ENCODE measurements around the gene OR8D1.

- TF ChIP-seq, protein P1, sequence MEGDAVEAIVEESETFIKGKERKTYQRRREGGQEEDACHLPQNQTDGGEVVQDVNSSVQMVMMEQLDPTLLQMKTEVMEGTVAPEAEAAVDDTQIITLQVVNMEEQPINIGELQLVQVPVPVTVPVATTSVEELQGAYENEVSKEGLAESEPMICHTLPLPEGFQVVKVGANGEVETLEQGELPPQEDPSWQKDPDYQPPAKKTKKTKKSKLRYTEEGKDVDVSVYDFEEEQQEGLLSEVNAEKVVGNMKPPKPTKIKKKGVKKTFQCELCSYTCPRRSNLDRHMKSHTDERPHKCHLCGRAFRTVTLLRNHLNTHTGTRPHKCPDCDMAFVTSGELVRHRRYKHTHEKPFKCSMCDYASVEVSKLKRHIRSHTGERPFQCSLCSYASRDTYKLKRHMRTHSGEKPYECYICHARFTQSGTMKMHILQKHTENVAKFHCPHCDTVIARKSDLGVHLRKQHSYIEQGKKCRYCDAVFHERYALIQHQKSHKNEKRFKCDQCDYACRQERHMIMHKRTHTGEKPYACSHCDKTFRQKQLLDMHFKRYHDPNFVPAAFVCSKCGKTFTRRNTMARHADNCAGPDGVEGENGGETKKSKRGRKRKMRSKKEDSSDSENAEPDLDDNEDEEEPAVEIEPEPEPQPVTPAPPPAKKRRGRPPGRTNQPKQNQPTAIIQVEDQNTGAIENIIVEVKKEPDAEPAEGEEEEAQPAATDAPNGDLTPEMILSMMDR (IDR thresholded peaks at IDR 0.05; ENCODE audit: low read depth, low read length) = no peak
- TF ChIP-seq EZH2phosphoT487 (IDR thresholded peaks at IDR 0.05; ENCODE audit: low read depth) = no peak
Measured at GRCh38 chr11:124294687-124295086, 19.1 kb downstream of the OR8D1 start.
